ENCODE results near the gene ADAMTSL2. TPM values are rescaled to one million over a fixed set of nuclear protein-coding genes. Genes with fewer than 3 reads are reported as not detected.

ADAMTSL2 gene
- total RNA-seq, 1 donor from 2014 or later, result 0.65 TPM

DNA sequence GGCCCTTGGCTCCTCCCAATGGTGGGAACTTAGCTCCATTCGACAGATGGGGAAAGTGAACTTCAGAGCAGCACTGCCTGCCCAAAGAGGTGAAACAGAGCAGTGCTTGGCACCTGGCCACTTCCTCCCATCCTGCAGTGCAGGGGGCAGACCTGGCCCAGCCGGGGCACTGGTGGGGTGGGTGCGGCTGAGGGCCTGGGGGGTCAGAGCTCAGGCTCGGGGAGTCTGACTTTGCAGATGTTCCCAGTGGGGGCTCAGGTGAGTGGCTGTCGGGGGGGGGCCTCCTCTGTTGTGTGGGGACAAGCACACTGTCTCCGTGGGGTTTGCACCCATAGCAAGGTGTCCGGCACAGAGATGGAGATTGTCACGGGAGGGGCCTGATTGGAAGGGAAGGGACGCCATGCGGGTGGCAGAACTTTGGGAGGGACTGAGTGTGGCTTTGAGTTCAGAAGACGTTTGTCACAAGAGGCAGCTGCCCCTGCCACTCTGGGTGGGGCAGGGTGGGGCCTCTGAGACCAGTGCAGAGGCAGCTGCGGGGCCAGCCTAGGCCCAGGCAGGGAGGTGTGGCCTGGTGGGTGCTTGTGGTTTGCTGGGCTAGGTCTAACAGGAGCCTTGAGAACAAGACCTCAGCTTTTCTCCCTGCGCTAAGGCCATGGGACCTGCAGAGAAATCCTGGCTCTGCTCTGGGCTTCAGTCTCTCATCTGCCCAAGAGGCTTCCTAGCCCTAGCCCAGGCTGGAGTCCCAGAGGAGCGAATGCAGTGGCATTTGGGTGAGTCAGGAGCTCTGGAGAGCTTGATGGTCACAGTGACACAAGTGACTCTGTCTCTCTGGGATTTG lies 12.2 kb upstream of the ADAMTSL2 start:
- peaks cover 19% of the 10 kb centered on the region for H3K27me3 Mint-ChIP-seq
- H3K27ac Mint-ChIP-seq, result no peak overlapping the region
- no peaks in the 10 kb centered on the region for H3K9me3 Mint-ChIP-seq
- no peak overlapping the region for H3K4me3 Mint-ChIP-seq
- no peaks in the 10 kb centered on the region for H3K36me3 Mint-ChIP-seq
- no peak for DNase-seq (ENCODE audit: extremely low spot score, unreplicated experiment)
- H3K4me1 Mint-ChIP-seq (ENCODE audit: unreplicated experiment), result peaks cover 41% of the 10 kb centered on the region
- TF ChIP-seq, protein P1, sequence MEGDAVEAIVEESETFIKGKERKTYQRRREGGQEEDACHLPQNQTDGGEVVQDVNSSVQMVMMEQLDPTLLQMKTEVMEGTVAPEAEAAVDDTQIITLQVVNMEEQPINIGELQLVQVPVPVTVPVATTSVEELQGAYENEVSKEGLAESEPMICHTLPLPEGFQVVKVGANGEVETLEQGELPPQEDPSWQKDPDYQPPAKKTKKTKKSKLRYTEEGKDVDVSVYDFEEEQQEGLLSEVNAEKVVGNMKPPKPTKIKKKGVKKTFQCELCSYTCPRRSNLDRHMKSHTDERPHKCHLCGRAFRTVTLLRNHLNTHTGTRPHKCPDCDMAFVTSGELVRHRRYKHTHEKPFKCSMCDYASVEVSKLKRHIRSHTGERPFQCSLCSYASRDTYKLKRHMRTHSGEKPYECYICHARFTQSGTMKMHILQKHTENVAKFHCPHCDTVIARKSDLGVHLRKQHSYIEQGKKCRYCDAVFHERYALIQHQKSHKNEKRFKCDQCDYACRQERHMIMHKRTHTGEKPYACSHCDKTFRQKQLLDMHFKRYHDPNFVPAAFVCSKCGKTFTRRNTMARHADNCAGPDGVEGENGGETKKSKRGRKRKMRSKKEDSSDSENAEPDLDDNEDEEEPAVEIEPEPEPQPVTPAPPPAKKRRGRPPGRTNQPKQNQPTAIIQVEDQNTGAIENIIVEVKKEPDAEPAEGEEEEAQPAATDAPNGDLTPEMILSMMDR (conservative IDR thresholded peaks at IDR 0.05), result no peak

DNA sequence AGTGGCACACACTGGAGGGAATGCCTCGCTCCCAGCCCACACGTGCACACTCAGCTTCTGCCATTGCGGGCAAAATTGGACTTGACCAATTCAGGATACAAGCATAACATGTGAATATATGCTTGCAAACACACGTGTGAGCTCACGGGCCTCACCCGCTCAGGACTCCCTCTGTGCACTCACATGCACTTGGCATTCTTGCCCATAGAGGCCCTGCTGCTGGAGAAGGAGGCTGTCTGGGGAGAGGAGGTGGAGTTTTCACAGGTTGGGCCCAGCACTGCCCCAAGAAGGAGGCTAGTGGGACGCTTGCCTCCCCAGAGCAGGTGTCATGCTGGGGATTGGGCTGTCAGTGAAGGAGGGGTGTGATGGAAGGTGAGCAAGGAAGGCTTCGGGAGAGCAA lies 11.4 kb upstream of the ADAMTSL2 start:
- peaks cover 44% of the 10 kb centered on the region for H3K4me1 Mint-ChIP-seq (ENCODE audit: unreplicated experiment)
- no peak overlapping the region for H3K27ac Mint-ChIP-seq
- TF ChIP-seq, protein P1 (conservative IDR thresholded peaks at IDR 0.05), result no peak
- no peak for DNase-seq (ENCODE audit: extremely low spot score, unreplicated experiment)
- no peaks in the 10 kb centered on the region for H3K9me3 Mint-ChIP-seq
- H3K4me3 Mint-ChIP-seq, result no peak overlapping the region
- H3K36me3 Mint-ChIP-seq, result no peaks in the 10 kb centered on the region
- H3K27me3 Mint-ChIP-seq, result peaks cover 21% of the 10 kb centered on the region

- Mint-ChIP-seq H3K27ac (no peak overlapping the region), H3K27me3 (peaks cover 21% of the 10 kb centered on the region), H3K9me3 (no peaks in the 10 kb centered on the region), H3K4me1 (ENCODE audit: unreplicated experiment) (peaks cover 44% of the 10 kb centered on the region), H3K4me3 (no peak overlapping the region), H3K36me3 (no peaks in the 10 kb centered on the region)
- TF ChIP-seq, protein P1 (conservative IDR thresholded peaks at IDR 0.05), result no peak
- DNase-seq (ENCODE audit: extremely low spot score, unreplicated experiment), result no peak
Measured at GRCh38 chr9:133524146-133524545, 10.4 kb upstream of the ADAMTSL2 start.

GRCh38 chr9:133524679-133525228 lies 9.8 kb upstream of the ADAMTSL2 start, which contains the start of gene MYMK:
TSS of gene MYMK (minus strand) at chr9:133524959. CDS start at chr9:133524844, 115 bp downstream.
- TF ChIP-seq, protein P1 (conservative IDR thresholded peaks at IDR 0.05), result no peak
- H3K4me1 Mint-ChIP-seq (ENCODE audit: unreplicated experiment), result peaks cover 44% of the 10 kb centered on the region
- no peak for DNase-seq (ENCODE audit: extremely low spot score, unreplicated experiment)

GRCh38 chr9:133525677-133526076 lies 8.8 kb upstream of the ADAMTSL2 start:
- H3K9me3 Mint-ChIP-seq, result no peaks in the 10 kb centered on the region
- peaks cover 44% of the 10 kb centered on the region for H3K4me1 Mint-ChIP-seq (ENCODE audit: unreplicated experiment)
- H3K4me3 Mint-ChIP-seq, result no peak overlapping the region
- no peaks in the 10 kb centered on the region for H3K36me3 Mint-ChIP-seq
- TF ChIP-seq, protein P1 (conservative IDR thresholded peaks at IDR 0.05), result no peak
- peaks cover 18% of the 10 kb centered on the region for H3K27me3 Mint-ChIP-seq
- no peak overlapping the region for H3K27ac Mint-ChIP-seq
- no peak for DNase-seq (ENCODE audit: extremely low spot score, unreplicated experiment)

More at GRCh38 chr9:133524679-133525228, 9.8 kb upstream of the ADAMTSL2 start, which contains the start of gene MYMK:
- Mint-ChIP-seq H3K4me3 (no peak within 1 kb of the TSS), H3K27ac (no peak within 1 kb of the TSS), H3K27me3 (peaks cover 20% of the 10 kb centered on the region), H3K36me3 (no peaks in the 10 kb centered on the region), H3K9me3 (no peaks in the 10 kb centered on the region)
